ENCODE data around the gene ELMO1. TPM values are rescaled to one million over a fixed set of nuclear protein-coding genes. Genes with fewer than 3 reads are reported as not detected.

ELMO1 gene
- total RNA-seq, 1 experiment from 2014 or later, result 7.8 TPM

- Histone ChIP-seq H4K8ac (replicated peaks; ENCODE audit: insufficient read length, low read depth, low read length) (no peak overlapping the region), H3K4ac (ENCODE audit: low read depth, low read length) (no peak overlapping the region), H3K4me2 (ENCODE audit: insufficient read depth, insufficient read length, low read length) (no peak overlapping the region), H3K23ac (ENCODE audit: insufficient read length, low read depth, low read length) (no peak overlapping the region), H3K9ac (ENCODE audit: extremely low read depth, insufficient read length, low read length) (no peak overlapping the region), H2BK120ac (ENCODE audit: low read depth, low read length, poor library complexity, severe bottlenecking) (no peak overlapping the region), H2BK5ac (ENCODE audit: insufficient read length, low read length) (no peak overlapping the region), H3K27me3 (ENCODE audit: insufficient read depth, low read length) (no peaks in the 10 kb centered on the region), H3K9me3 (ENCODE audit: control insufficient read depth, low read depth, low read length) (no peaks in the 10 kb centered on the region), H4K20me1 (ENCODE audit: control insufficient read depth, insufficient read depth, insufficient read length) (no peaks in the 10 kb centered on the region), H3K14ac (ENCODE audit: insufficient read depth, low read length) (no peak overlapping the region), H3T11ph (ENCODE audit: low read length) (no peak overlapping the region), H3K56ac (ENCODE audit: insufficient read length, low read depth, low read length) (no peak overlapping the region), H3K79me2 (ENCODE audit: insufficient read depth, low read length) (no peaks in the 10 kb centered on the region), H2AFZ (ENCODE audit: low read length) (no peak overlapping the region), H3K23me2 (ENCODE audit: insufficient read length, low read depth, low read length, poor library complexity, severe bottlenecking) (no peaks in the 10 kb centered on the region), H4K5ac (ENCODE audit: insufficient read length, low read depth, low read length) (no peak overlapping the region), H3K18ac (ENCODE audit: insufficient read length, low read depth, low read length) (no peak overlapping the region), H2BK15ac (ENCODE audit: low read depth, low read length) (no peak overlapping the region), H2BK20ac (ENCODE audit: low read depth, low read length, poor library complexity, severe bottlenecking) (no peak overlapping the region), H4K91ac (ENCODE audit: insufficient read length, low read depth, low read length) (no peak overlapping the region), H2BK12ac (ENCODE audit: insufficient read length, low read depth, low read length) (no peak overlapping the region), H3K79me1 (ENCODE audit: insufficient read depth, low read depth, low read length, poor library complexity, severe bottlenecking) (no peaks in the 10 kb centered on the region), H2AK5ac (ENCODE audit: insufficient read length, low read length) (no peak overlapping the region), H3K4me1 (ENCODE audit: insufficient read depth, low read length) (no peaks in the 10 kb centered on the region), H3K27ac (ENCODE audit: insufficient read length, low read depth, low read length) (no peak overlapping the region)
- peaks cover 0 to 2% of the 10 kb centered on the region in 2 experiments; a peak in 1 of 5 replicates for H3K9me3 Mint-ChIP-seq
- no peak for DNase-seq
- no peaks in the 10 kb centered on the region for H3K27me3 Mint-ChIP-seq (ENCODE audit: low read depth)
- WGBS (ENCODE audit: extremely low coverage, insufficient read length, low lambda C conversion rate), result no CpG with 5 or more reads among the region's 3 CpGs
- no peak overlapping the region for H3K4me3 Mint-ChIP-seq
- H3K36me3 Mint-ChIP-seq (ENCODE audit: insufficient read depth in 1 of 3, low read depth in 3 of 3), result no peaks in the 10 kb centered on the region; a peak in 2 of 7 replicates
- H3K27ac Mint-ChIP-seq, result no peak overlapping the region; a peak in 1 of 7 replicates
- no peak for TF ChIP-seq CTCF (conservative IDR thresholded peaks at IDR 0.05)
- H3K4me1 Mint-ChIP-seq, result no peaks in the 10 kb centered on the region
Observed at GRCh38 chr7:37062560-37062859, 386.2 kb downstream of the ELMO1 start.
